Vagina (tissue), 2 donors: ENCODE results near the gene TNIP1. TPM values are rescaled to one million over a fixed set of nuclear protein-coding genes. Genes with fewer than 3 reads are reported as not detected.

Experiments used
- DNase-seq, 2 donors: peaks; one replicate each; pipeline ENCODE4 v3.0.0-alpha.2; 2017; ENCODE audit errors: extremely low spot score in 2 of 2
- H3K27ac ChIP-seq: fragments of 200-600 bp; sonication (generic); one replicate; pipeline ENCODE4 v1.5.1; 2019
- H3K27me3 ChIP-seq: fragments of 200-600 bp; sonication (generic); one replicate; pipeline ENCODE4 v1.5.1; 2019
- H3K36me3 ChIP-seq, 2 donors: fragments of 200-600 bp; sonication (generic); one replicate each; pipeline ENCODE4 v1.5.1; 2017 to 2019
- H3K4me1 ChIP-seq: fragments of 200-600 bp; sonication (generic); one replicate; pipeline ENCODE4 v1.5.1; 2019
- H3K4me3 ChIP-seq, 2 donors: fragments of 200-600 bp; sonication (generic); 1 replicate in 1 of 2; 2 replicates in 1 of 2; pipeline ENCODE4 v1.5.1; 2016 to 2019
- H3K9me3 ChIP-seq: fragments of 200-600 bp; sonication (generic); one replicate; pipeline ENCODE4 v1.5.1; 2019
- POLR2A ChIP-seq, 2 donors: fragments of 450-650 bp; IDR thresholded peaks; one replicate each; pipeline ENCODE4 v1.6.1; 2017; ENCODE audit warnings: antibody characterized with exemption in 2 of 2, mild to moderate bottlenecking in 2 of 2, moderate library complexity in 2 of 2
- POLR2AphosphoS5 ChIP-seq, 2 donors: sonication (generic); formaldehyde crosslinking; IDR thresholded peaks; one replicate each; pipeline ENCODE4 v1.9.0; 2017; ENCODE audit warnings: antibody characterized with exemption in 2 of 2, mild to moderate bottlenecking in 2 of 2, low read depth in 1 of 2; ENCODE audit not compliant: insufficient read depth in 1 of 2
- intact Hi-C: fragments of 100-400 bp; cut with DNase I; formaldehyde crosslinking; loops from one replicate; pipeline ENCODE4 v1.15.1; 2023
- total RNA-seq: library from RNA; depleted of rRNA; stranded (reverse); fragments of >200 nt; gene quantifications from one replicate; pipeline ENCODE4 v1.2.3, GENCODE V29; 2016
- TF ChIP-seq, protein P1 (sequence below), 3 experiments: fragments of 450-650 bp in 2 of 3; fragments of 200-600 bp in 1 of 3; sonication (generic) in 1 of 3; IDR thresholded peaks; one replicate each; pipeline ENCODE4 v1.5.1; 2017 to 2019; ENCODE audit warnings: antibody characterized with exemption in 3 of 3, mild to moderate bottlenecking in 2 of 3, moderate library complexity in 2 of 3

The TNIP1 gene
- total RNA-seq, 1 donor from 2014 or later, result 92.6 TPM

DNA sequence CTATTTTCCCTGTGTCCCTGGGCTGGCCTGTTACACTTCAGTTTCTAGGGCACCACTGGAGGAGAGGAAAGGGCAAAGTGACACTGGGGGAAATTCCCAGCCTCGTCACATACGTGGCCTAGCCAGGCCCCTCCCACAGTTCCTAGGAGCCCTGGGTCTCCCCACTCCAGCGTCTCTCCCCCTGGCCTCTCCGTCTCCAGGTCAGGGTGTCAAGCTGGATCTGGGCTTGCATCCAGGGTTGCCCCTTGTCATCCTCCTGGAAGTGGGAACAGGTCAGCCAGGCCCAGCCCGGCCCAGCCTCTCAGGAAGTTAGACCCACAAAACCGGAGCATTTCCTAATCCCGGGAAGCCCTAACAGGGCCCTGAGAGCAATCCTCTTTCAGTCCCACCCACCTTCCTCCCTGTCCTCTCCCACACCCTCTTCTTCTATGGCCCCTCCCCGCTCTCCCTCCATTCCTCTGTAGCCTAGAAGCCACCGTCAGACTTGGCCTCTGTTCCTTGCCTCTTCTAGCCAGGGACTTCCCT, 4.7 kb upstream of the TNIP1 start:
- TF ChIP-seq POLR2AphosphoS5 (IDR thresholded peaks at IDR 0.05; ENCODE audit: insufficient read depth in 1 of 2, low read depth in 1 of 2), result peak; percentile 36 to 74
- no peak for TF ChIP-seq POLR2A (IDR thresholded peaks at IDR 0.05)
- intact Hi-C loops, result no loop called here
- H3K27me3 ChIP-seq, result no peaks in the 10 kb centered on the region
- no peaks in the 10 kb centered on the region for H3K9me3 ChIP-seq
- peak overlapping the region; percentile 87 for H3K27ac ChIP-seq
- DNase-seq, result peak in 1 of 2 donors; percentile 96
- no peaks in the 10 kb centered on the region for H3K36me3 ChIP-seq
- peaks cover 53% of the 10 kb centered on the region for H3K4me1 ChIP-seq
- no peak overlapping the region for H3K4me3 ChIP-seq

DNA sequence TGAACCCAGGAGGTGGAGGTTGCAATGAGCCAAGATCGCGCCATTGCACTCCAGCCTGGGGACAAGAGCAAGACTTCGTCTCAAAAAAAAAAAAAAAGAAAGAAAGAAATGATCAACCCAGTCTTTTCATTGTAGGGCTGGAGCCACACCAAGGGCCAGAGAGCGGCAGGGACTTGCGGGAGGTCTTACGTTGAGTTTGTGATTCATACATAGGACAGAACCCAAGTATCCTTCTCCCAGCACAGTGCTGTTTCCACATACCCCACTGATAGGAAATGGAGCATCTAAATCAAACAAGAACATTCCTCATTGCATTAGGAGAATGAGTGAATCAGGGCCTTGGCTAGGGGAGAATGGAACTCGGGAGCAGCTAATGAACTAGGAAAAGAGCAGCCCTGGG, 3.5 kb upstream of the TNIP1 start:
- no peaks in the 10 kb centered on the region for H3K9me3 ChIP-seq
- no peaks in the 10 kb centered on the region for H3K36me3 ChIP-seq
- TF ChIP-seq POLR2A (IDR thresholded peaks at IDR 0.05), result no peak
- peak in 1 of 2 donors; percentile 14 for TF ChIP-seq POLR2AphosphoS5 (IDR thresholded peaks at IDR 0.05; ENCODE audit: insufficient read depth in 1 of 2, low read depth in 1 of 2)
- no peak overlapping the region for H3K4me3 ChIP-seq
- intact Hi-C loops, result no loop called here
- no peak overlapping the region for H3K27ac ChIP-seq
- no peaks in the 10 kb centered on the region for H3K27me3 ChIP-seq
- peaks cover 63% of the 10 kb centered on the region for H3K4me1 ChIP-seq
- no peak for DNase-seq

DNA sequence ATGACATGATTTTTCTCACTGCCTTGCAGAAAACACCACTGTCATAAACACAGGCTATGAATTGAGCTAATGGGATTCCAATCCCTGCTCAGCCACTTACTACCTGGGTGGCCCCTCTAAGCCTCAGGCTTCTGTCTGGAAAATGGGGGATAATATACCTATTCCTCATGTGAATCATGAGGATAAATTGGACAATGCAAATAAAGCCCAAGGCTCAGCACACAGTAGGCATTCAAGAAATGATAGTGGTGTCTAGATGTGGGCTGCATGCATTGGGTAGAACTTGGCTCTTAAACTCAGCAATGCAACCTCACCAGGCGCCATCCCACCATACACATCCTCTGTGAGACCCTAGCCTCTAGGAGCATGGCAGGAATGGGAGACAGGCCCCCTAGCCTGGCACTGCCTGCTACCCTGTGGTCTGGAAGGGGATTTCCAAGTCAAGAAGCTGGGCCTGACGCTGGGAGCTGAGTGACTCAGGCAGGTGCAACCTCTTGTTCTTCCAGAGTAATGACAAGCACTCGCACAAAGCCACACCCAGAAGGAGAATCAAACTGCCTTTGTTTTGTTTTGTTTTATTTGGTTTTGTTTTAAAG, 2.3 kb upstream of the TNIP1 start:
- intact Hi-C loops, result no loop called here
- no peaks in the 10 kb centered on the region for H3K27me3 ChIP-seq
- peak overlapping the region; percentile 99 for H3K27ac ChIP-seq
- peaks cover 75% of the 10 kb centered on the region for H3K4me1 ChIP-seq
- TF ChIP-seq POLR2AphosphoS5 (IDR thresholded peaks at IDR 0.05; ENCODE audit: insufficient read depth in 1 of 2, low read depth in 1 of 2), result peak in 1 of 2 donors; percentile 61
- TF ChIP-seq, protein P1, sequence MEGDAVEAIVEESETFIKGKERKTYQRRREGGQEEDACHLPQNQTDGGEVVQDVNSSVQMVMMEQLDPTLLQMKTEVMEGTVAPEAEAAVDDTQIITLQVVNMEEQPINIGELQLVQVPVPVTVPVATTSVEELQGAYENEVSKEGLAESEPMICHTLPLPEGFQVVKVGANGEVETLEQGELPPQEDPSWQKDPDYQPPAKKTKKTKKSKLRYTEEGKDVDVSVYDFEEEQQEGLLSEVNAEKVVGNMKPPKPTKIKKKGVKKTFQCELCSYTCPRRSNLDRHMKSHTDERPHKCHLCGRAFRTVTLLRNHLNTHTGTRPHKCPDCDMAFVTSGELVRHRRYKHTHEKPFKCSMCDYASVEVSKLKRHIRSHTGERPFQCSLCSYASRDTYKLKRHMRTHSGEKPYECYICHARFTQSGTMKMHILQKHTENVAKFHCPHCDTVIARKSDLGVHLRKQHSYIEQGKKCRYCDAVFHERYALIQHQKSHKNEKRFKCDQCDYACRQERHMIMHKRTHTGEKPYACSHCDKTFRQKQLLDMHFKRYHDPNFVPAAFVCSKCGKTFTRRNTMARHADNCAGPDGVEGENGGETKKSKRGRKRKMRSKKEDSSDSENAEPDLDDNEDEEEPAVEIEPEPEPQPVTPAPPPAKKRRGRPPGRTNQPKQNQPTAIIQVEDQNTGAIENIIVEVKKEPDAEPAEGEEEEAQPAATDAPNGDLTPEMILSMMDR (IDR thresholded peaks at IDR 0.05), result no peak
- no peaks in the 10 kb centered on the region for H3K9me3 ChIP-seq
- no peak overlapping the region for H3K4me3 ChIP-seq
- no peak for DNase-seq
- H3K36me3 ChIP-seq, result no peaks in the 10 kb centered on the region

DNA sequence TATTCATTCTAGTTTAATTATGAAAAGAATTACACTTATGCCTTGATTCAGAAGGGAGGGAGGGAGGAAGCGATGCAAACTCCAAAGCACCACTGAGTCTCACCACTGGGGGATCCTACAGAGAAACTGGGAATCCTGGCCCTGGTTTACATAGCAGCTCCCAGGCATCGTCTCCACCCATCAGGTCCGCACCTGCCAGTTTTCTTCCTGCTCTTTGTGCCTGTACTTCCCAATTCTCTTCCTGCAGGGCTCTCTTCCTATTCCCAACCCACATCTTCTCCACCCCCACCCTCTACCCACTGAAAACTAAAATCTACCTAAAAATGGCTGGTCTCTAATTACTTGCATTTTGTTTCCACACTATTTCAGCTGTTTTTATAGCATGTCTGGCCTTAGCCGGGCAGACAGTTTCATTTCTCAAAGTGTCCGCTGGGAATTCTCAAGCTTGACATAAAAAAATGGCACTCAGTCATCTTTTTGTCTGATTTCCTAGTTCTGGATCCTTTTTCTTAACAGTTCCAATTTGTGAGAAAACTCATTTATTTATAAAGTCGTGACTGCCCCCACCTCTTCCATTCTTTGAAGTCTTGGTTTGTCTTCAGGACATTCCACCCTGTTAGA, 1.6 kb upstream of the TNIP1 start:
- Histone ChIP-seq H3K4me3 (peak overlapping the region in 1 of 2 donors; percentile 74), H3K36me3 (no peaks in the 10 kb centered on the region), H3K27me3 (no peaks in the 10 kb centered on the region), H3K9me3 (no peaks in the 10 kb centered on the region), H3K4me1 (peaks cover 83% of the 10 kb centered on the region), H3K27ac (peak overlapping the region; percentile 99)
- DNase-seq, result no peak
- TF ChIP-seq POLR2AphosphoS5 (IDR thresholded peaks at IDR 0.05; ENCODE audit: insufficient read depth in 1 of 2, low read depth in 1 of 2) (no peak), POLR2A (IDR thresholded peaks at IDR 0.05) (no peak)
- TF ChIP-seq, protein P1 (IDR thresholded peaks at IDR 0.05), result no peak
- intact Hi-C loops, result no loop called here

DNA sequence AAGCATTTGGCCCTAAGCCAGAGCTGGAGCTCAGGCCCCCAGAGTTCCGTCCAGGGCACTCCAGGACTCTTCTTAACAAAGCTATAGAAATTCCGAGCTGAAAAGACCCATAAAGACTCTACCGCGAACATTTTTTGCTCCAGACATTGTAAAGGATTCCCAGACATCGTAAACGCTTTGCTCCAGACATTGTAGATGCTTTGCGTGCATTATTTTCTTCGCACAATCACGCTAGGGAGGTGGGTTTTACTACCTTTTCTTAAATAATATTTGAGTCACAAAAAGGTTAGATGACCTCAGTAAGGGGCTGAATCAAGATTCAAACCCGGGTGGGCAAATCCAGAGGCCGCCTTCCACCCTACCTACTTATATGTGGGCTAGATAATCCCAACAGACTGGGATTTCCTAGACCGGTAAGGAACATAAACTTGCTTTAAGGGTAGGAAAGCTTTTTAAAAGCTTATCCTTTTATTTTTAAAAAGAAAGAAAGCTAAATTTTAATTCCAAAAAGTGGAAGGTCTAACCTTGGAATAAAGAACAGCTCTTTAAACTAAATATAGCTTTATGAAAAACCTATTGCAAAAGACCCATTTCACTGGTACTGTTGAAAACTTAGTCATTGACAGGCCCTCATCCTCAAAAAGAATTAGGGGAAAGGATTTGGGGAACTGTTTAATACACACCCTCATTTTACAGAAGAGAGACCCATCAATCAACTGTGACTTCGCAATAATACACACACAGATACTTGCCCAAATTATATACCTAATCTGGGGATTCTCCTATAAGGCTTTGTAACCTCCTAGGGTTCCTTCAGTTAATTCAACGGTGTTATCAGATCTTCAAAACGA, 822 bp upstream of the TNIP1 start:
- intact Hi-C loops, result no loop called here
- Histone ChIP-seq H3K4me3 (peak overlapping the region; percentile 74 to 95), H3K4me1 (peaks cover 86% of the 10 kb centered on the region), H3K27ac (peak overlapping the region; percentile 99), H3K27me3 (no peaks in the 10 kb centered on the region), H3K36me3 (no peaks in the 10 kb centered on the region), H3K9me3 (no peaks in the 10 kb centered on the region)
- DNase-seq, result no peak
- TF ChIP-seq, protein P1 (IDR thresholded peaks at IDR 0.05), result no peak
- TF ChIP-seq POLR2AphosphoS5 (IDR thresholded peaks at IDR 0.05; ENCODE audit: insufficient read depth in 1 of 2, low read depth in 1 of 2) (no peak), POLR2A (IDR thresholded peaks at IDR 0.05) (no peak)
